PC-9 (cell line): ENCODE results near the gene ABTB2. TPM values are rescaled to one million over a fixed set of nuclear protein-coding genes. Genes with fewer than 3 reads are reported as not detected.

ENCODE experiments used
- BruUV-seq: library from RNA; stranded (reverse); fragments of 400-500 nt; replicated peaks from 2 replicates; lab custom pipeline; 2021; lab: Mats Ljungman, UMichigan
- CTCF ChIA-PET: fragments of 300-600 bp; sonication (Branson Sonifier 250); formaldehyde crosslinking; loops from one replicate; lab custom pipeline; 2022; ENCODE audit warnings: antibody characterized with exemption; lab: Charles Lee
- POLR2A ChIA-PET: fragments of 300-600 bp; sonication (Branson Sonifier 250); formaldehyde crosslinking; loops from one replicate; lab custom pipeline; 2022; ENCODE audit warnings: antibody characterized with exemption; ENCODE audit not compliant: unreplicated experiment; lab: Charles Lee
- DNase-seq, 2 experiments: peaks; one replicate each; pipeline versions ENCODE4 v3.0.0 to v3.0.0-alpha.2; 2015 to 2022; ENCODE audit warnings: mixed read lengths in 1 of 2
- H2AFZ ChIP-seq: fragments of 200-600 bp; sonication (generic); 2 replicates; pipeline ENCODE4 v1.8.1; 2017; ENCODE audit warnings: antibody characterized with exemption
- H3F3A ChIP-seq: fragments of 200-600 bp; sonication (generic); 2 replicates; pipeline ENCODE4 v1.8.1; 2017; ENCODE audit warnings: antibody characterized with exemption, mild to moderate bottlenecking, low read depth; ENCODE audit not compliant: insufficient read depth
- H3K27ac ChIP-seq: fragments of 200-600 bp; sonication (generic); 2 replicates; pipeline ENCODE4 v1.6.1; 2016; ENCODE audit warnings: mixed run types
- H3K27me3 ChIP-seq: fragments of 200-600 bp; sonication (generic); 2 replicates; pipeline ENCODE4 v1.6.1; 2016; ENCODE audit warnings: low read depth, mixed run types; ENCODE audit not compliant: insufficient read depth
- H3K36me3 ChIP-seq: fragments of 200-600 bp; sonication (generic); 2 replicates; pipeline ENCODE4 v1.6.1; 2016; ENCODE audit warnings: low read depth, mixed run types
- H3K4me1 ChIP-seq: fragments of 200-600 bp; sonication (generic); replicated peaks from 2 replicates; pipeline ENCODE4 v1.6.1; 2016; ENCODE audit warnings: mixed run types; ENCODE audit not compliant: insufficient read depth
- H3K4me2 ChIP-seq: fragments of 200-600 bp; sonication (generic); 2 replicates; pipeline ENCODE4 v1.6.1; 2017; ENCODE audit warnings: mixed run types
- H3K4me3 ChIP-seq: fragments of 200-600 bp; sonication (generic); 2 replicates; pipeline ENCODE4 v1.6.1; 2016; ENCODE audit warnings: mixed run types
- H3K79me2 ChIP-seq: fragments of 200-600 bp; sonication (generic); 2 replicates; pipeline ENCODE4 v1.6.1; 2017; ENCODE audit warnings: low read depth, mixed run types
- H3K9me2 ChIP-seq: fragments of 200-600 bp; sonication (generic); 2 replicates; pipeline ENCODE4 v1.8.1; 2017; ENCODE audit warnings: mild to moderate bottlenecking; ENCODE audit not compliant: insufficient read depth
- H3K9me3 ChIP-seq: fragments of 200-600 bp; sonication (generic); 2 replicates; pipeline ENCODE4 v1.8.1; 2016; ENCODE audit warnings: low read depth; ENCODE audit not compliant: insufficient read depth
- H4K20me1 ChIP-seq: fragments of 200-600 bp; sonication (generic); 2 replicates; pipeline ENCODE4 v1.8.1; 2017; ENCODE audit not compliant: insufficient read depth
- CTCF ChIP-seq: fragments of 200-600 bp; sonication (generic); conservative IDR thresholded peaks from 2 replicates; pipeline ENCODE4 v1.6.1; 2017; ENCODE audit warnings: mixed run types, antibody characterized with exemption, mild to moderate bottlenecking, moderate library complexity
- EZH2 ChIP-seq: fragments of 200-600 bp; sonication (generic); IDR thresholded peaks from 2 replicates; pipeline ENCODE4 v1.8.0; 2017; ENCODE audit warnings: antibody characterized with exemption, low read depth
- intact Hi-C: fragments of 100-400 bp; cut with micrococcal nuclease; formaldehyde crosslinking; loops from one replicate; pipeline ENCODE4 v1.10.0; 2022; ENCODE audit not compliant: unreplicated experiment
- total RNA-seq: library from RNA; stranded (reverse); gene quantifications from 2 replicates; pipeline ENCODE4 v1.2.3, GENCODE V29; 2021

ABTB2 gene
- total RNA-seq, 1 experiment from 2014 or later: 12.9 TPM

GRCh38 chr11:34128824-34129223 lies 229.0 kb downstream of the ABTB2 start:
- Histone ChIP-seq H2AFZ (no peak overlapping the region), H3K79me2 (no peaks in the 10 kb centered on the region), H3K36me3 (peaks cover 38% of the 10 kb centered on the region), H3F3A (0 out of 2 replicates have a peak, but pooled peaks cover 5% of the 10 kb centered on the region), H4K20me1 (no peaks in the 10 kb centered on the region; the same call in 1 of the 2 replicates), H3K27me3 (no peaks in the 10 kb centered on the region), H3K9me2 (no peaks in the 10 kb centered on the region), H3K4me3 (no peak overlapping the region), H3K4me2 (no peak overlapping the region), H3K27ac (no peak overlapping the region), H3K9me3 (no peaks in the 10 kb centered on the region), H3K4me1 (no peaks in the 10 kb centered on the region)
- DNase-seq: no peak
- TF ChIP-seq EZH2: no peak
- no peak for TF ChIP-seq CTCF
- ChIA-PET POLR2A (interaction anchor here (0.6 kb wide), 1 partner anchor 938 kb away, joined by 5 read pairs; no protein-coding TSS in a partner anchor), CTCF (no interaction called here)
- no TSS peak for BruUV-seq
- intact Hi-C loops: no loop called here

- BruUV-seq: no TSS peak
- Histone ChIP-seq H4K20me1 (no peaks in the 10 kb centered on the region; the same call in 1 of the 2 replicates), H3K9me2 (no peaks in the 10 kb centered on the region), H3K36me3 (peaks cover 46% of the 10 kb centered on the region), H3K4me3 (no peak overlapping the region), H3K4me2 (no peak overlapping the region), H3K27me3 (no peaks in the 10 kb centered on the region), H3K4me1 (no peaks in the 10 kb centered on the region), H3F3A (0 out of 2 replicates have a peak, but pooled peaks cover 5% of the 10 kb centered on the region), H3K79me2 (no peaks in the 10 kb centered on the region), H3K27ac (no peak overlapping the region), H3K9me3 (no peaks in the 10 kb centered on the region), H2AFZ (no peak overlapping the region)
- intact Hi-C loops: no loop called here
- TF ChIP-seq CTCF: no peak
- TF ChIP-seq EZH2: no peak
- no peak for DNase-seq
- POLR2A ChIA-PET: interaction anchor here (0.7 kb wide), 1 partner anchor 148 kb away, joined by 3 read pairs; no protein-coding TSS in a partner anchor
- CTCF ChIA-PET: no interaction called here
Measured at GRCh38 chr11:34126959-34127848, 230.6 kb downstream of the ABTB2 start.

- H3K36me3 ChIP-seq: peaks cover 56% of the 10 kb centered on the region
- H3K4me2 ChIP-seq: no peak overlapping the region
- no peaks in the 10 kb centered on the region for H3K27me3 ChIP-seq
- no peak for DNase-seq
- H3K27ac ChIP-seq: no peak overlapping the region
- H3F3A ChIP-seq: 0 out of 2 replicates have a peak, but pooled peaks cover 5% of the 10 kb centered on the region
- BruUV-seq: no TSS peak
- no peaks in the 10 kb centered on the region for H3K9me2 ChIP-seq
- no peaks in the 10 kb centered on the region for H3K9me3 ChIP-seq
- no peak overlapping the region for H3K4me3 ChIP-seq
- ChIA-PET POLR2A (no interaction called here), CTCF (no interaction called here)
- no peaks in the 10 kb centered on the region for H3K4me1 ChIP-seq
- intact Hi-C loops: no loop called here
- H3K79me2 ChIP-seq: no peaks in the 10 kb centered on the region
- no peaks in the 10 kb centered on the region; the same call in 1 of the 2 replicates for H4K20me1 ChIP-seq
- H2AFZ ChIP-seq: no peak overlapping the region
- TF ChIP-seq CTCF (no peak), EZH2 (no peak)
Measured at GRCh38 chr11:34124885-34125668, 232.7 kb downstream of the ABTB2 start.
